DOHH2 (cell line): ENCODE measurements around the gene GAB2.
"Not testable (repeated sequence)": the region's sequence is repeated elsewhere in the genome, so short reads cannot be mapped to it uniquely, and the experiment has no call there.

Experiments
- H3F3A ChIP-seq: fragments of 200-600 bp; sonication (generic), shearing (Covaris generic); 2 replicates; pipeline ENCODE4 v1.6.0; 2016; ENCODE audit warnings: antibody characterized with exemption, mild to moderate bottlenecking; ENCODE audit not compliant: control insufficient read depth, insufficient read depth
- H3K27ac ChIP-seq: fragments of 200-600 bp; sonication (generic); 2 replicates; pipeline ENCODE4 v1.5.1; 2014; ENCODE audit warnings: low read depth, mild to moderate bottlenecking, low read length, moderate library complexity
- H3K27me3 ChIP-seq: fragments of 200-600 bp; sonication (generic); 2 replicates; pipeline ENCODE4 v1.6.1; 2014; ENCODE audit warnings: mild to moderate bottlenecking, low read length, mixed read lengths; ENCODE audit not compliant: control insufficient read depth
- H3K36me3 ChIP-seq: fragments of 200-600 bp; sonication (generic); 2 replicates; pipeline ENCODE4 v1.6.1; 2014; ENCODE audit warnings: mild to moderate bottlenecking, low read length, moderate library complexity, mixed read lengths; ENCODE audit not compliant: control insufficient read depth
- H3K4me1 ChIP-seq: fragments of 200-600 bp; sonication (generic); 2 replicates; pipeline ENCODE4 v1.6.1; 2014; ENCODE audit warnings: mild to moderate bottlenecking, low read length, mixed read lengths; ENCODE audit not compliant: control insufficient read depth
- H3K4me2 ChIP-seq: fragments of 200-600 bp; sonication (generic); 2 replicates; pipeline ENCODE4 v1.6.0; 2014; ENCODE audit warnings: mild to moderate bottlenecking, low read length, moderate library complexity
- H3K4me3 ChIP-seq: fragments of 200-600 bp; sonication (generic); 2 replicates; pipeline ENCODE4 v1.5.1; 2014; ENCODE audit warnings: mild to moderate bottlenecking, low read length, mixed read lengths
- H3K79me2 ChIP-seq: fragments of 200-600 bp; sonication (generic); 2 replicates; pipeline ENCODE4 v1.6.1; 2014; ENCODE audit warnings: mild to moderate bottlenecking, low read length, mixed read lengths; ENCODE audit not compliant: control insufficient read depth
- H3K9me2 ChIP-seq: fragments of 200-600 bp; sonication (generic); replicated peaks from 2 replicates; pipeline ENCODE4 v1.6.1; 2014; ENCODE audit warnings: mild to moderate bottlenecking, low read length, mixed read lengths; ENCODE audit not compliant: control insufficient read depth
- H3K9me3 ChIP-seq: fragments of 200-600 bp; sonication (generic); 2 replicates; pipeline ENCODE4 v1.6.1; 2014; ENCODE audit warnings: antibody characterized with exemption, low read length, mixed read lengths; ENCODE audit not compliant: control insufficient read depth, insufficient read depth
- H4K20me1 ChIP-seq: fragments of 200-600 bp; sonication (generic); 2 replicates; pipeline ENCODE4 v1.6.0; 2014; ENCODE audit warnings: low read depth, mild to moderate bottlenecking, antibody characterized with exemption, low read length, moderate library complexity; ENCODE audit not compliant: control insufficient read depth, insufficient read depth
- EZH2phosphoT487 ChIP-seq: fragments of 200-600 bp; sonication (generic); IDR thresholded peaks from 2 replicates; pipeline ENCODE4 v1.6.1; 2017; ENCODE audit warnings: borderline replicate concordance, mild to moderate bottlenecking, antibody characterized with exemption, low read length, moderate library complexity, mixed read lengths
- TF ChIP-seq, protein P1 (sequence below): fragments of 200-600 bp; sonication (generic); IDR thresholded peaks from one replicate; pipeline ENCODE4 v1.5.1; 2014; ENCODE audit warnings: antibody characterized with exemption, mild to moderate bottlenecking, low read depth, low read length; ENCODE audit not compliant: poor library complexity, severe bottlenecking

The GAB2 gene

DNA sequence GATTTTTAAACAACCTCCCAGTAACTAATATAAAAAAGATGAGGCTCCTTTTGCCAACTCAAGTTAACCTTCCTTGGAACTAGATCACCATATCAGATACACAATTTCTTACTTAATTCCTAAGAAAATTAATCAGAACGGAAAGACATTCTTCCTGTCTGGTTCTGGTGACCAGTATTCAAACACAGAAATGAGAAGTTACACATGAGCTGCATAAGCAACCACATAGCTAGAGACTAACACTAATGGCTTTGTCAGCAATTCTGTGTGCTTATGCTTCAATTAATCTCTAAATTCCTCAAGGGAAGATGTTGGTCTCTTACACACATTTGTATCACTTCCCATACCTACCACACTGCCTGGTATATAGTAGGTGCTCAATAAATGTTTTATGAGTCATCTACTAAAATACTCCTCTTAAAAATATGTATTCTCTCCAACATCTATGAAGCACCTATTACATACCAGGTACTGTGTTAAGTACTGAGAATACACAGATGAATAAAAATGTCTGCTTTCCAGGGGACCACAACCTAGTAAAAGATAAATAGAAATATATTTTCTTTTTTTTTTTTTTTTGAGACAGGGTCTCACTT lies 54.5 kb downstream of the GAB2 start:
- Histone ChIP-seq H3K79me2 (no peaks in the 10 kb centered on the region), H3F3A (no peaks in the 10 kb centered on the region), H3K9me3 (no peaks in the 10 kb centered on the region), H3K4me2 (no peak overlapping the region), H4K20me1 (no peaks in the 10 kb centered on the region), H3K27ac (no peak overlapping the region), H3K36me3 (no peaks in the 10 kb centered on the region), H3K4me1 (no peaks in the 10 kb centered on the region), H3K9me2 (no peaks in the 10 kb centered on the region), H3K4me3 (no peak overlapping the region), H3K27me3 (peaks cover 4% of the 10 kb centered on the region; the same call in 1 of the 2 replicates)
- TF ChIP-seq EZH2phosphoT487, result no peak
- TF ChIP-seq, protein P1, sequence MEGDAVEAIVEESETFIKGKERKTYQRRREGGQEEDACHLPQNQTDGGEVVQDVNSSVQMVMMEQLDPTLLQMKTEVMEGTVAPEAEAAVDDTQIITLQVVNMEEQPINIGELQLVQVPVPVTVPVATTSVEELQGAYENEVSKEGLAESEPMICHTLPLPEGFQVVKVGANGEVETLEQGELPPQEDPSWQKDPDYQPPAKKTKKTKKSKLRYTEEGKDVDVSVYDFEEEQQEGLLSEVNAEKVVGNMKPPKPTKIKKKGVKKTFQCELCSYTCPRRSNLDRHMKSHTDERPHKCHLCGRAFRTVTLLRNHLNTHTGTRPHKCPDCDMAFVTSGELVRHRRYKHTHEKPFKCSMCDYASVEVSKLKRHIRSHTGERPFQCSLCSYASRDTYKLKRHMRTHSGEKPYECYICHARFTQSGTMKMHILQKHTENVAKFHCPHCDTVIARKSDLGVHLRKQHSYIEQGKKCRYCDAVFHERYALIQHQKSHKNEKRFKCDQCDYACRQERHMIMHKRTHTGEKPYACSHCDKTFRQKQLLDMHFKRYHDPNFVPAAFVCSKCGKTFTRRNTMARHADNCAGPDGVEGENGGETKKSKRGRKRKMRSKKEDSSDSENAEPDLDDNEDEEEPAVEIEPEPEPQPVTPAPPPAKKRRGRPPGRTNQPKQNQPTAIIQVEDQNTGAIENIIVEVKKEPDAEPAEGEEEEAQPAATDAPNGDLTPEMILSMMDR, result no peak

DNA sequence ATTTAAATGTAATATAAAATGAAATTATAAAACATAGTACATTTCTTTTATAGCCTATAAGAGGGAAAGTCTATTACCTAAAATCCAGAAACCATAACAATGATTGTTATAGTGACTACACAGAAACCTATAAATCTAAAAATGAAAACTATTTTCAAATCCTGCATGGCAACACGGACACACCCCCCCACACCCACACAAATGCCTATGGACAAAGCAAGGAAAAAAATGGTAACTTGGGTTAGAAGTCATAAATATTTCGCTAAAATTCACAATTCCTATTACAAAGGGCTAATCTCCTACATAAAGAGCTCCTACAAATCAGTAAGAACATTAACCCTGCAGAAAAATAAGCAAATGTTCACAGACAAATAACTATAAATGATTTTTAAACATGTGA lies 56.4 kb downstream of the GAB2 start:
- Histone ChIP-seq H3K4me2 (no peak overlapping the region), H3K79me2 (no peaks in the 10 kb centered on the region), H4K20me1 (no peaks in the 10 kb centered on the region), H3K9me2 (no peaks in the 10 kb centered on the region), H3K4me1 (no peaks in the 10 kb centered on the region), H3K36me3 (no peaks in the 10 kb centered on the region), H3K27me3 (peaks cover 4% of the 10 kb centered on the region; the same call in 1 of the 2 replicates), H3K9me3 (no peaks in the 10 kb centered on the region), H3K4me3 (no peak overlapping the region), H3K27ac (no peak overlapping the region), H3F3A (no peaks in the 10 kb centered on the region)
- TF ChIP-seq EZH2phosphoT487, result no peak
- TF ChIP-seq, protein P1, result no peak

DNA sequence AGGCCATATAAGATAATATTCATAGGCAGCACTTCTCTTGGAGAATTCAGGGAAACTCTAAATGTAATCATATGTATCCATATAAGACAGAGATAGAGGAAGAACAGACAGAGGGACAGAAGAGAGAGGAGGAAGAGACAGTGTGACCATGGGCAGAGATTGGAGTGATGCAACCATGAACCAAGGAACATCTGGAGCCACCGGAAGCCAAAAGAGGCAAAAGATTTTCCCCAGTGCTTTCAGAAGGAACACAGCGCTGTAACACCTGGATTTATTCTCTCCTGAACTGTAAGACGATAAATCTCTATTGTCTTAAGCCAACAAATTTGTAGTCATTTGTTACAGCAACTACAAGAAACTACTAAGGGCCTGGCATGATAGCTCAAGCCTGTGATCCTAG lies 57.7 kb downstream of the GAB2 start:
- Histone ChIP-seq H3K4me3 (no peak overlapping the region), H3K27me3 (no peaks in the 10 kb centered on the region; the same call in 1 of the 2 replicates), H3K27ac (no peak overlapping the region), H3K9me2 (no peaks in the 10 kb centered on the region), H3K4me1 (no peaks in the 10 kb centered on the region), H3K79me2 (no peaks in the 10 kb centered on the region), H3K9me3 (no peaks in the 10 kb centered on the region), H3K36me3 (no peaks in the 10 kb centered on the region), H3K4me2 (no peak overlapping the region), H4K20me1 (no peaks in the 10 kb centered on the region), H3F3A (no peaks in the 10 kb centered on the region)
- no peak for TF ChIP-seq EZH2phosphoT487
- TF ChIP-seq, protein P1, result no peak

DNA sequence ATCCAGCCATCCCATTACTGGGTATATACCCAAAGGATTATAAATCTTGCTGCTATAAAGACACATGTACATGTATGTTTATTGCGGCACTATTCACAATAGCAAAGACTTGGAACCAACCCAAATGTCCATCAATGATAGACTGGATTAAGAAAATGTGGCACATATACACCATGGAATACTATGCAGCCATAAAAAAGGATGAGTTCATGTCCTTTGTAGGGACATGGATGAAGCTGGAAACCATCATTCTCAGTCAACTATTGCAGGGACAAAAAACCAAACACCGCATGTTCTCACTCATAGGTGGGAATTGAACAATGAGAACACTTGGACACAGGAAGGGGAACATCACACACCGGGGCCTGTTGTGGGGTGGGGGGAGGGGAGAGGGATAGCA lies 59.7 kb downstream of the GAB2 start:
- not testable (repeated sequence) for H3K9me3 ChIP-seq, H3K4me3 ChIP-seq, H3F3A ChIP-seq, H3K79me2 ChIP-seq, H3K36me3 ChIP-seq, H3K4me2 ChIP-seq, H3K27me3 ChIP-seq, H3K27ac ChIP-seq, H4K20me1 ChIP-seq, H3K4me1 ChIP-seq, H3K9me2 ChIP-seq

DNA sequence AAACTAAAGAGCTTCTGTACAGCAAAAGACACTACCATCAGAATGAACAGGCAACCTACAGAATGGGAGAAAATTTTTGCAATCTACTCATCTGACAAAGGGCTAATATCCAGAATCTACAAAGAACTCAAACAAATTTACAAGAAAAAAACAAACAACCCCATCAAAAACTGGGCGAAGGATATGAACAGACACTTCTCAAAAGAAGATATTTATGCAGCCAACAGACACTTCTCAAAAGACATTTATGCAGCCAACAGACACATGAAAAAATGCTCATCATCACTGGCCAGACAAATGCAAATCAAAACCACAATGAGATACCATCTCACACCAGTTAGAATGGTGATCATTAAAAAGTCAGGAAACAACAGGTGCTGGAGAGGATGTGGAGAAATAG lies 60.2 kb downstream of the GAB2 start:
- not testable (repeated sequence) for H3K9me3 ChIP-seq, H3K36me3 ChIP-seq, H3K4me1 ChIP-seq

DNA sequence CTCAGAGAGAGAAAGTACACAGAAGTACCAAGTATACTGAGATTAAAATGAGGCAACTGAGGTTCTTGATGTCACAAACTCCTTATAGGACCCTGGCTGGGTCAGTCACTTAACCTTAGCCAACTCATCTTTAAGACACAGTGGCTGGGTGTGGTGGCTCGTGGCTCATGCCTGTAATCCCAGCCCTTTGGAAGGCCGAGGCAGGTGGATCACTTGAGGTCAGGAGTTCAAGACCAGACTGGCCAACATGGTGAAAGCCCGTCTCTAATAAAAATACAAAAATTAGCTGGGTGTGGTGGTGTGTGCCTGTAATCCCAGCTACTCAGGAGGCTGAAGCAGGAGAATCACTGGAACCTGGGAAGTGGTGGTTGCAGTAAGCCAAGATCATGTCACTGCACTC lies 61.9 kb downstream of the GAB2 start:
- H3K9me2 ChIP-seq, H3K9me3 ChIP-seq, H3K27me3 ChIP-seq, H3K4me2 ChIP-seq, H3F3A ChIP-seq, H3K4me3 ChIP-seq, H3K79me2 ChIP-seq, H3K4me1 ChIP-seq, H3K27ac ChIP-seq, H4K20me1 ChIP-seq, H3K36me3 ChIP-seq: not testable (repeated sequence)

More for the DNA sequence above, 60.2 kb downstream of the GAB2 start:
- H4K20me1 ChIP-seq, H3K4me3 ChIP-seq, H3K4me2 ChIP-seq, H3K27ac ChIP-seq, H3K79me2 ChIP-seq, H3K9me2 ChIP-seq, H3K27me3 ChIP-seq, H3F3A ChIP-seq: not testable (repeated sequence)
